GM19438 (cell line): ENCODE results near the gene ERI3.
A peak's percentile ranks its signal among the peaks of the same experiment; 100 is the strongest.
"Not testable (repeated sequence)": the region's sequence is repeated elsewhere in the genome, so short reads cannot be mapped to it uniquely, and the experiment has no call there.

ENCODE experiments used
- ATAC-seq: cut with Tn5 transposase; IDR thresholded peaks from one replicate; pipeline ENCODE4 v1.9.1; 2021; ENCODE audit warnings: low read depth; ENCODE audit not compliant: unreplicated experiment

The ERI3 gene

GRCh38 chr1:44218503-44219300 is 136.4 kb downstream of the ERI3 start:
- ATAC-seq = no peak

GRCh38 chr1:44217809-44218410 is 137.1 kb downstream of the ERI3 start:
- no peak for ATAC-seq

- ATAC-seq = peak; percentile 83
Measured at GRCh38 chr1:44213222-44214112, 141.6 kb downstream of the ERI3 start, which contains the start of gene DMAP1. Gene DMAP1 (plus strand): TSS chr1:44213471. CDS start chr1:44213754, 283 bp downstream.

GRCh38 chr1:44212355-44213221 is 142.5 kb downstream of the ERI3 start:
- no peak for ATAC-seq

- ATAC-seq = no peak
Measured at GRCh38 chr1:44210595-44210994, 144.5 kb downstream of the ERI3 start.

- no peak for ATAC-seq
Measured at GRCh38 chr1:44208226-44208625, 146.8 kb downstream of the ERI3 start.

- not testable (repeated sequence) for ATAC-seq
Measured at GRCh38 chr1:44206545-44206944, 148.5 kb downstream of the ERI3 start.

GRCh38 chr1:44200336-44200735 is 154.7 kb downstream of the ERI3 start:
- no peak for ATAC-seq

- no peak for ATAC-seq
Measured at GRCh38 chr1:44174630-44175029, 180.4 kb downstream of the ERI3 start.
